NAMALWA (cell line): ENCODE measurements around the gene MSANTD2.
A peak's percentile ranks its signal among the peaks of the same experiment; 100 is the strongest.

Experiments
- DNase-seq: peaks from one replicate; pipeline ENCODE4 v3.0.0-alpha.2; 2015; ENCODE audit warnings: low spot score

Gene MSANTD2

DNA sequence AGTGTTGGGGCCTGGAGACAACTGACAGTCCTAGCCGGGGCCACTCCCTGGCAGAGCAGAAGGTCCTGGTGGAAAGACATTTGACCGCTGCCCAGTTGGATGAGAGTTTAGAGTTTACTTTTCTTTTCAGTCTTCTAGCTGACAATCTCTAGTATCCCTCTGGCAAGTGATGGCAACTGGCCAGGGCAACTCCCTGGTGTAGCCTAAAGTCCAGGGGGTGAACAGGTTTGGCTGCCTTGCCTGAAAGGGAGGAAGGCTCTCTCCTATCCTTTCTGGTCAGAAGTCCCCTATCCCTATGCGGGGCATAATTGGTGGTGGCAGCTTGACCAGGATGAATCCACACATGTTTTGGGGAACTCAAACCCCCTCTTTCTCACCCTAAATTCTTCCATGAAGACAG is 16.8 kb upstream of the MSANTD2 start:
- no peak for DNase-seq

- DNase-seq = no peak
Observed at GRCh38 chr11:124814739-124815138, 14.5 kb upstream of the MSANTD2 start.

GRCh38 chr11:124812876-124813275 is 12.7 kb upstream of the MSANTD2 start:
- no peak for DNase-seq

- no peak for DNase-seq
Observed at GRCh38 chr11:124811399-124812125, 11.4 kb upstream of the MSANTD2 start.

DNA sequence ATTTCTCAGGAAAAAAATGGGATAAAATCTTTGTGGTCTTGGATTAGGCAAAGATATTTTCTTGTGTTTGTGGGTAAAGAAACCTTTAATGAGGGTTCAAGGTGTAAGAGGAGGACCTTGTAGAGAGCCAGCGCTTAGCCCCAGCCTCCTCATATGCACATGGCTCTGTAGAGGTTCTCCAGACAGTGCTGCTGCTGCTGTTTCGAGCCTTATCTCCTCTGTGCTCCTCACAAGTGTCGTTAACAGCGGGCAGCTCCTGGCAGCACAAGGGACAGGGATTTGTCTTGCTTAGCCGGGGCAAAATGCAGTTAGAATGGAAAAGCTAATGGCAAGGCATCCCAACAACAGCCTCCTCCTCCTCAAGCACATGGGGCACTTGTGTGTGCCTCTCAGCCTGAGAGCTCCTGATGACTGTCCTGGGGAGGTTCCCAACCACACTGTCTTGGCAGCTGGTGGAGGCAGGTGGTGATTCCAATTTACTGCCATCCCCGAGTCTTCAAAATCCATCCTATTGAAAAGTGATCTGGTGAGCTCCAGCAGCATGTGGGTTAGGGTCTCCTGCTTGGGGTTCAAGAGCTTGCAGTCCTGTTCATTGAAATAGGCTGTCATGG is 7.6 kb upstream of the MSANTD2 start:
- no peak for DNase-seq

GRCh38 chr11:124807201-124807600 is 7.0 kb upstream of the MSANTD2 start:
- no peak for DNase-seq

DNA sequence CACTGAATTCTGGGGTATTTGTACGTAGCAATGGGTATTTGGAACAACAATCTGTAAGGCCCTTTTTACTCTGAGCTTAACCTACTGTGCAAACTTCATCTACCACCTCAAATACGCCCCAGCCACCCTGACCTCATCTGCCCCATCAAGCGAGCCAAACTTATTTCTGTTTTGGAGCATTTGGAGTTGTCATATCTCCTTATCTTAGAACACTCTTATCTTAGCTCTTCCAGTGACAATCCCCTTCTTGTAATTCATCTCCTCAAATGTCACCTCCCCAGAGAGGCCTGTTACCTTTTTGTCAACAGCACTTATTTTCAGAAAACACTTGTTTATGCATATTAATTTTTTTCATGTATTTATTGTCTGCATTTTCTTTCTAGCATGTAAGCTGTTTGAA is 4.7 kb upstream of the MSANTD2 start:
- no peak for DNase-seq

DNA sequence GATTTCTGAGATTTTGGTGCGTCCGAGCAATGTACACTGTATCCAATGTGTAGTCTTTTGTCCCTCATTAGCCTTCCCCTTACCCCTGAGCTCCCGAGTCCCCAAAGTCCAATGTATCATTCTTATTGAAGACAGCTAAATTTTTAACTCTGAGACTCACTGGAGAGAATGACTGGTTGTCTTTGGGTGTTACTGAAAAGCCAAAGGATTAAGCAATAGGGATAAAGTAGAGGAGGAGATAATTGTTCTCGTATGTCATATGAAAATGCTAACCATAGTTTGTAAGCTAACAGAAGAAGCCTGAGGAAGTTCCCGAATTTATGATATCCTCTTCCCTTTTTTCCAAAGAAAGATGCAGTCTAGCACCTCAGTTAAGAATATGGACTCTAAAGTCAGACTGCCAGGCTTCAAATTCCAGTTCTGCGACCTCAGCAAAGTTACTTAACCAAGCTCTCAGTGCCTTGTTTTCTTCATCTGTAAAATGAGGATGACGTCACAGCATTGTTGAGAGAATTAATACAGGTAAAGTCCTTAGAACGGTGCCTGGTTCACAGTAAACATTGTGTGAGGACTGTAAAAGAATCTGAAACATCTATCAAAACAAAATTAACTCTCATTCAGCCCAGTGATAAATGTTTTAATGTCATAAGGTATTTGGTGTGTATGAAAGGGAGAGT is 1.6 kb upstream of the MSANTD2 start:
- DNase-seq = no peak

DNA sequence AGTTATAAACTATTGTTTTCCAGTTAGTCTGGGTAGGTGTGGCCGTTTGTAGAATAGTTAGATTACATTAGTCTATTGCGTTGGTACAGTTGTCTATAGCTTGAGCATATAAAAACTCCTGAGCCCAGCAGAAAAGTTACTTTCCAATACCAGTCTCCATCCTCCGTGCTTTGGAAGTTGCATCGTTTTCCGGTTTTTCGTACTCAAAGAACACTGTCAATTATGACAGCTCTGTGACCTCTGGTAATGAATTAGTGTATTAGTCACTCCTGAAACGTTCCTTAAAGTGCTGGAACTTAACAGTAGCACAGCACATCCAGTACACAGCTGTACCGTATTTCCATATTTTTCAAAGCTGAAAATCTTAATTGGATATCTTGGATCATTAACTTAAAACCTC is 808 bp upstream of the MSANTD2 start:
- no peak for DNase-seq

DNA sequence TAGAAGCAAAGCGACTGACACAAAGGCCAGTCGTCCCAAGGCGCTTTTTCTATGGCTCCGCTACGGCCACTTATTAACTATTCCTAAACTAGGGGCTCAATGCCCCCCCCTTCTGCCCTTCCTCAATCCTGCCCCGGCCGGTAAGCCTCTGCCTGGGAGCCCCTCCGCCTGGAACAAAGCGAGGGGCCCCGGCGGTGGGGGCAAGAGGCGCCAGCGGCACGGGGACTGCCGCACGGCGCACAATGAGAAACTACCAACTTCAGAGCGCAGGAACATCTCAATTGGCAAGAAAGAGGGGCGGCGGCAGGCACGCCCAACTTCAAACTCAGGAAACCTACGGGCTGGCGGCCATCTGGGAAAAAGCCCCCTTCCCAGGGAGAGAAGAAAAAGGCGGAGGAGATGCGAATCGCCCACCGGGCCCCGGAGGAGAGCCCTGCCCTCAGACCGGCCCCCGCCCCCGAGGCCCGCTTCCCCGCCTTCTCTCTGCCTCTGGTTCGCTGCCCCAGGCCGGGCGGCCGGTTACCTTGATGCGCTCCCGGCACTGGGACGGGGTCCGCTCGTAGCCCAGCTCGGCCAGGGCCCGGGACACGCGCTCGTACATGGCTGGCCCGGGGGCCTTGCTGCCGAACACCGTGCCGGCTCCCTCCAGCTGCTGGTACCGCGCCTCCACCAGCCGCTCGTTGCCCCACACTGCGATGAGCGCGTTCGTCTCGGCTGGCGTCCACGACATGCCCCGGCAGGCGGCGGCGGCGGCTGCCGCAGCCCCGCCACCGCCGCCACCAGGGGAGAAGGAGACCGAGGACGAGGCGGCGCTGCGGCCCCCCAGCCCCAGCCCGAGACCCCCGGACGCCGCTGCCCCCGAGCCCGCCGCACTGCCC is 619 bp downstream of the MSANTD2 start:
- DNase-seq = peak; percentile 53

GRCh38 chr11:124798991-124799347 is 1.2 kb downstream of the MSANTD2 start:
- peak; percentile 13 for DNase-seq

GRCh38 chr11:124796312-124796711 is 3.9 kb downstream of the MSANTD2 start:
- no peak for DNase-seq

DNA sequence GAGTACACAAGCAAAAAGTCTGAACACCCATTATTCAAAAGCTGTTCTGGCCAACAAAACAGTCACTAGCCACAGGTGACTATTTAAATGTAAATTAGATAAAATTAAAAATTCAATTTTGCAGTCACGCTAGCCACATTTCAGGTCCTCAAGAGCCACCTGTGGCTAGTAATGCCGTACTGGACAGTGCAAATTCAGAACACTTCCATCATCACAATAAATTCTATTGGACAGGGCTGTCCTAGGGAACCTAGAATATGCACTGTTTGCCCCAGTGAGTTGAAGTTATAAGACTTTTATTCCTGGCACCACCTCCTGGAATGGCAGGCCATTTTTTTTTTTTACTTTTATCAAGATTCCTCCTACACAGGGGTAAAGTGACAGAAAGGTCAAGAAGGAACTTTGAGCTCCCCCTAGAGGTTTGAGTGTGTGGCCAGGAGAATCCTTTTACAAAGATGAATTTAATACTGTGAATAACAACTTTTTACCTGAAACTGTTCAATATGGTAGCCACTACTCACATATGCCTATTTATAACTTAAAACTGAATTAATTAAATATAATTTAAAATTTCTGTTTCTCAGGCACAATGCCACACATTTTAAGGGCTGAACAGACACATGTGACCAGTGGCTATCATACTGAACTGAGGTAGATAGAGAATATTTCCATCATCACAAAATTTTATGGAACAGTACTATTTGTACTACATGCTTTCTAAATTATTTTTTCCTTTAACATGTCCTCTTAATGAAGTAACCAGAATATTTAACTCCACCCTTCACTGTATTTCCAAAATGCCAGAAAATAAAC is 6.5 kb downstream of the MSANTD2 start:
- peak; percentile 76 for DNase-seq

- DNase-seq = no peak
Observed at GRCh38 chr11:124791626-124792341, 8.4 kb downstream of the MSANTD2 start.

- no peak for DNase-seq
Observed at GRCh38 chr11:124788521-124788920, 11.7 kb downstream of the MSANTD2 start.

GRCh38 chr11:124784051-124784450 is 16.2 kb downstream of the MSANTD2 start:
- no peak for DNase-seq

- no peak for DNase-seq
Observed at GRCh38 chr11:124783002-124783401, 17.2 kb downstream of the MSANTD2 start.

DNA sequence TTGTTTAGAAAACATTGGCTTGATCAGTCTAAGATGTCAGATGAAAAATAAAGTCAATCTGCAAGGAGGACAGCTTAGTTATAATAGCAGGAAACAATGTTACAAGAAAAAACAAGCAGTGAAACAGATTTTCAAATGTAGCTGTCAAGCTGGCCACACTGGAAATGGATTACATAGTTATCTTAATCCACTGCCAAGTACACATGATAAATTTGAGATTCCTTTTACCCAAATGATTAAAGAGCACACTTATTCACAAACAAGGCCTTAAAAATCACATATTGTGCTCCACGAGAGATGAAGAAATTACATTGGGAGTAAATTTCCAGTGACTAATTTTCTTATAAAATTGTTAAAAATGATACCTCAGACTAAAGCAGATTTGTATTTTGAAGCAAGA is 20.6 kb downstream of the MSANTD2 start:
- no peak for DNase-seq

DNA sequence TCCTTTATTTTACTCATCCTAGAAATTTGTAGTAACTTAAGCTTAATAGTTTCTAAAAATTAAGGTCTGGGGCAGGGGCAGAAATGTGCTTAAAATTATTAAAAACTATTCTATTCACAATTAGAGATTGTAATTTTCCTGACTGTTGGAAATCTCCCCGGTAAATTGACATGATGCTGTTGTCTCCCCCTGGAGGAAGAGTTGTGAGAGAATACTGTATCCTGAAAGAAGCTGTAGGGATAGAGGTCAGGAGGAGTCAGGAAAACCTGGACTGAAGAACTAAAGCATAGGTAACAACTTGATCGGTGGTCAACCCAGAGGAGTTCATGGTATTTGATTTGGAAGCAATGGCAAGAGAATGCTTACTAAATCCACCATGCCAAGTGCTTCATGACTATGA is 21.9 kb downstream of the MSANTD2 start:
- DNase-seq = no peak

DNA sequence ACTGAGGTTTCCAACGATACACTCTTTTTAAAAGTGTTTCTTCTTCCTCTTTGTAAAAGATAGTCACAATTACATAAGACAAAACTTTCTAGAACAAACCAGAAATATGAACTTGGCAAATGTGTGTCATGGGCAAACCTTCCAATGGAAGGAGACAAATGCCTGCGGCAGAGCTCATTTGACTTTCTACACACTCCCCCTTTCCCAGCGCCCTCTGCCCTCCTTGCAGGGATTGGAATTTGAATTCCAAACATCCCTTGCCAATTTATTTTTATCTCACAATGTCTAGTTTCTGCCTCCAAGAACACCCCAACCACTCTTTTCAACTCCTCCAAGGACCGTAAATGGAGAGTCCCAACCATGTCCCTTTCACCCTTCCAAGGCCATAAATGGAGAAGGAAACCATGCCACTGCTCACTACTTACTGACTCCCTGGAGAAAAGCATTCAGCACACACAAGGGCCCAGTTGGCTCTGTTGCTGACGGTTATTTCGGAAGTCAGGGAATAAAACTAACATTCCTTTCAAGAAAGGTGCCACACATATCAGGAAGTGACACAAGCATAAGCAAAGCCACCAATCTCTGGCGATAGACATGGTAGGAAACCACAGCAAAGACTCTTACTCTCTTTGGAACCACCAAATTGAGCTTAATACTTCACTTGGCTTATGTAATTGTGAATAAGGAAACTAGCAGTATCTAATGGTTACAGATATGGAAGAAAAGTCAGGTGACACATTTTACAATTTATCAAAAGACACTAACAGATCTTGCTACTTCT is 23.2 kb downstream of the MSANTD2 start:
- no peak for DNase-seq
